HTERT RPE-1 (cell line): ENCODE results near the gene STKLD1.

ENCODE experiments used
- in situ Hi-C: fragments of 300-500 bp; cut with MboI; formaldehyde crosslinking; loops from 4 replicates; pipeline ENCODE4 v1.14.3; 2020; ENCODE audit warnings: low sequenced_read_pairs

Gene STKLD1

GRCh38 chr9:133405508-133406438 lies 29.6 kb downstream of the STKLD1 start:
- in situ Hi-C loops, result no loop called here

GRCh38 chr9:133406480-133407307 lies 30.5 kb downstream of the STKLD1 start:
- in situ Hi-C loops, result no loop called here

GRCh38 chr9:133408042-133408441 lies 31.9 kb downstream of the STKLD1 start:
- in situ Hi-C loops, result no loop called here

DNA sequence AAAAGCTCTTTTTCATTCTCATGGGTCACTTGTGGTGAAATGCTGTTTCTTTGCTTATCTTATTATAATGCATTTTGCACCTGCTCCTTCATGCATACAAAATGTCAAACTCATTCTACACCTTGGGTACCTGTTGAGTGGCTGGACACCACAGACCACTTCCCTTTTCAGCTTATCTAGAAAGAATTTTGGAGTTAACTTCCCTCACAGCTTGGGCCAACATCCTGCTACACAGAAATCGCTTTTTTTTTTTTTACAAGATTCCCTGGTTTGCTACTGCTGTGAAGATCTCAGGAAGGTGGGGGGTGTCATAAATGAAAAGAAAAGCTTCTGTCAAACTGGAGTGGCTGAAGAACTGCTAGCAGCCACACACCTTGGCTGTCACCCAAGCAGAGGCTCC lies 39.0 kb downstream of the STKLD1 start:
- in situ Hi-C loops, result no loop called here

- in situ Hi-C loops, result no loop called here
Measured at GRCh38 chr9:133417541-133418461, 41.6 kb downstream of the STKLD1 start, which contains the start of gene REXO4. Gene REXO4 (minus strand): TSS chr9:133418010. CDS start chr9:133417844, 166 bp downstream.

DNA sequence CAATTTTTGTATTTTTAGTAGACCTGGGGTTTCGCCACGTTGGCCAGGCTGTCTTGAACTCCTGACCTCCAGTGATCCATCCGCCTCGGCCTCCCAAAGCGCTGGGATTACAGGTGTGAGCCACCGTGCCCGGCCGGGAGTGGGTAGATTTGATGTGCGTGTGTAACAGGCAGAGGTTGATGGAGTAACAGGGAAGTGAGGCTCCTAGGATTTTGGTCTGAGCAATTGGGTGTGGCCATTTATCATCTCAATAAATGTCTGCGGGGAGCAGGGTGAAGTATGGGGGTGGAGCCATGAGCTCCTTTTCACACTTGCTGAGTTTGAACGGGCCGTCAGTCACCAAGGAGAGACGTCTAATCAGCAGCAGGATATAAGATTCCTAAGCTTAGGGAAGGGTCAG lies 42.8 kb downstream of the STKLD1 start:
- in situ Hi-C loops, result no loop called here

DNA sequence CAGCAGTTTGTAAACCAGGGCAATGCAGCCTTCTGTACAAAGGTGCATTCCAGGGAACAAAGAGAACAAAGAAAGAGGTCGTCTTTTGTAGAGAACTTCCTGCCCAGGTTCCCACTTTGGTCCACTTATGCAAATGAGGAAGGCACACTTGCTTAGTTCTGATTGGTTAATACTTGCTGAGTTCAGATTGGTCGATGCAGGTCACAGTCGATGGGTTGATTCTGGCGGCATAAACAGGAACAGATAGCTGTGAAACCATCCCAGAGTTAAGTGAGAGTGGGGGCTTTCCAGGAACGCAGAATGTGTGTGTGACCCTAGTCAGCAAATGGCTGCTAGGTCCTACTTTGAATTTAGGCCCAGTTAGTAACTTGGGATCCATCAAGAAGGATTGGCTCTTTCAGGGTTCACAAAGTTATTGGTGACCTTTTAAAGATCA lies 44.2 kb downstream of the STKLD1 start:
- in situ Hi-C loops, result no loop called here

- in situ Hi-C loops, result no loop called here
Measured at GRCh38 chr9:133421615-133422542, 45.7 kb downstream of the STKLD1 start, which contains the start of gene ADAMTS13. Gene ADAMTS13 (plus strand): TSS chr9:133422367. CDS start chr9:133422444, 77 bp downstream.

GRCh38 chr9:133423216-133423615 lies 47.0 kb downstream of the STKLD1 start:
- in situ Hi-C loops, result no loop called here

- in situ Hi-C loops, result no loop called here
Measured at GRCh38 chr9:133424187-133424586, 48.0 kb downstream of the STKLD1 start.

DNA sequence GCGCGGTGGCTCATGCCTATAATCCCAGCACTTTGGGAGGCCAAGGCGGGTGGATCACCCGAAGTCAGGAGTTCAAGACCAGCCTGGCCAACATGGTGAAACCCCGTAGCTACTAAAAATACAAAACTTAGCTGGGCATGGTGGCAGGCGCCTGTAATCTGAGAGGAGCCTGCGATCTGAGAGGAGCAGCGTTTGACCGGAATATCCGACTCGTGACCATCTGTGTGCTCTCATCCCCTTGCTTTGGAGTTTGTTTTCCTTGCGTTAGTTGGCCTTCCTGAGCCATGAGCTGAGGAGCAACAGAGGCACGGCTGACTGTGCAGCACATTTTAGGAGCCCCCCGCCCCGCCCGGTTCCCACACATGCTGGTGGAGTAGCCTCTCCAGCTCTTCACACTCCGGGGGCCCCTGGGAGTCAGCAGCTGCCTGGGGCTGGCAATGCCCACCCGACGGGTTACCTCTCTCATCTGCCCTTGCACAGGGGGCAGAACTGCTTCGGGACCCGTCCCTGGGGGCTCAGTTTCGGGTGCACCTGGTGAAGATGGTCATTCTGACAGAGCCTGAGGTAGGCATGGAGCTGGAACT lies 49.0 kb downstream of the STKLD1 start:
- in situ Hi-C loops, result no loop called here

- in situ Hi-C loops, result no loop called here
Measured at GRCh38 chr9:133426011-133426410, 49.8 kb downstream of the STKLD1 start.

DNA sequence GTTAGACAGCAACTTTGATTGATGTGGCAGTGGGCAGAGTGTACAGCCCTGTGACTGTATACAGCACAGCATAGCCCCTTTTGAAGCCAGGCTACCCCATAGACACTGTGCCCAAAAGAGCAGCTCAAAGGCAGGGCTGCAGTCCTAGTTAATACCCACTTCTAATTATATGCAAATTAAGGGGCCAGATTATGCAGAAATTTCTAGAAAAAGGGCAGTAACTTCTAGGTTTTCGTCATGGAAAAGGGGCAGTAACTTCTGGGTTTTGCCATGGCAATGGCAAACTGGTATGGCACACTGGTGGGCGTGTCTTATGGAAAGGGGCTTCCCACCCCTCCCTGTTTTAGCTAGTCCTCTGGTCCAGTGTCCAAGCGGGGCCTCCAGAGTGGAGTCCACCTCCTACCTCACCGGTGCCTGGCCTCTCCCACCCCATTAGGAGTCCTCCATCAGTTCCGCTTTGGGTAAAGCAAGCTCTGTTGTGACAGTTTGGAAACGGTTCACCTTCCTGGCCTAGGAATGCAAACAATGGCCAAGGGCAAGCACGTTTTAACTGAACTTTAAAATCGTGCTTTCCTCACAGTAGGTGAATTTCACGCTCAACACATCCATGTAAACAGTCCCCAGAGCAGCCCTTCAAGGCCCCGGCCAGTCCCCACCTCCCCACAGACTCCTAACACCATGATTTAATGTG lies 51.6 kb downstream of the STKLD1 start:
- in situ Hi-C loops, result no loop called here

DNA sequence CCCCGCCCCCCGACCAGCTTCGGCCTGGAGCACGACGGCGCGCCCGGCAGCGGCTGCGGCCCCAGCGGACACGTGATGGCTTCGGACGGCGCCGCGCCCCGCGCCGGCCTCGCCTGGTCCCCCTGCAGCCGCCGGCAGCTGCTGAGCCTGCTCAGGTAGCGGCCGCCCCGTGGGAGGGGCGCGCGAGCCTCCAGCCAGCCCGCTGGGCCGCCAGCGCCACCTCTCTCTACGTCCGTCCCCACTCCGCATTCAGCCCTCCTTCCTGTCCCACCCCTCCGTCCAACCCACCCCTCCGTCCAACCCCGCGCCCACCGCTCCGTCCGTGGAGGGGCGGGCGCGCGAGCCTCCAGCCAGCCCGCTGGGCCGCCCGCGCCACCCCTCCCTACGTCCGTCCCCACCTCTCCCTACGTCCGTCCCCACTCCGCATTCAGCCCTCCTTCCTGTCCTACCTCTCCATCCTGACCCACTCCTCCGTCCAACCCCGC lies 52.5 kb downstream of the STKLD1 start:
- in situ Hi-C loops, result no loop called here

- in situ Hi-C loops, result no loop called here
Measured at GRCh38 chr9:133429214-133429613, 53.0 kb downstream of the STKLD1 start.

GRCh38 chr9:133429641-133430161 lies 53.5 kb downstream of the STKLD1 start:
- in situ Hi-C loops, result no loop called here

- in situ Hi-C loops, result no loop called here
Measured at GRCh38 chr9:133430244-133430643, 54.1 kb downstream of the STKLD1 start.

DNA sequence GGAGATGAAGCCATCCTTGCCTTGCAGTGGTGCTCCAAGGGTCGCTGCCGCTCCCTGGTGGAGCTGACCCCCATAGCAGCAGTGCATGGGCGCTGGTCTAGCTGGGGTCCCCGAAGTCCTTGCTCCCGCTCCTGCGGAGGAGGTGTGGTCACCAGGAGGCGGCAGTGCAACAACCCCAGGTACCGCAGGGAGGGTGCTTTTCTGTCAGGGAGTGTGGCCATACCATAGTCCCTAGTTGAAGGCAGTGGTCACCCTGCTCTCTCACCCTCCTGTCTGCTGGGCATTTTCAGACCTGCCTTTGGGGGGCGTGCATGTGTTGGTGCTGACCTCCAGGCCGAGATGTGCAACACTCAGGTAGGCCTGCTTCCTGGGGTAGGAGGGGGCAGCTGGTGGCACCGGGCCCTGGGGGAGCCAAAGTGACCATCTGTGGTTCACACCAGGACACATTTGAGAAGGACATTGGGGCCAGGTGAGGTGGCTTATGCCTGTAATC lies 57.2 kb downstream of the STKLD1 start:
- in situ Hi-C loops, result no loop called here
